ENCODE data around the gene IER3. TPM values are rescaled to one million over a fixed set of nuclear protein-coding genes. Genes with fewer than 3 reads are reported as not detected.

IER3 gene
- total and polyA plus RNA-seq, 9 of the 15 experiments (the other 6 are each of a cell fraction or from before 2014, with no cell fraction given): 1.5 to 30.0 (median 11.5) TPM

DNA sequence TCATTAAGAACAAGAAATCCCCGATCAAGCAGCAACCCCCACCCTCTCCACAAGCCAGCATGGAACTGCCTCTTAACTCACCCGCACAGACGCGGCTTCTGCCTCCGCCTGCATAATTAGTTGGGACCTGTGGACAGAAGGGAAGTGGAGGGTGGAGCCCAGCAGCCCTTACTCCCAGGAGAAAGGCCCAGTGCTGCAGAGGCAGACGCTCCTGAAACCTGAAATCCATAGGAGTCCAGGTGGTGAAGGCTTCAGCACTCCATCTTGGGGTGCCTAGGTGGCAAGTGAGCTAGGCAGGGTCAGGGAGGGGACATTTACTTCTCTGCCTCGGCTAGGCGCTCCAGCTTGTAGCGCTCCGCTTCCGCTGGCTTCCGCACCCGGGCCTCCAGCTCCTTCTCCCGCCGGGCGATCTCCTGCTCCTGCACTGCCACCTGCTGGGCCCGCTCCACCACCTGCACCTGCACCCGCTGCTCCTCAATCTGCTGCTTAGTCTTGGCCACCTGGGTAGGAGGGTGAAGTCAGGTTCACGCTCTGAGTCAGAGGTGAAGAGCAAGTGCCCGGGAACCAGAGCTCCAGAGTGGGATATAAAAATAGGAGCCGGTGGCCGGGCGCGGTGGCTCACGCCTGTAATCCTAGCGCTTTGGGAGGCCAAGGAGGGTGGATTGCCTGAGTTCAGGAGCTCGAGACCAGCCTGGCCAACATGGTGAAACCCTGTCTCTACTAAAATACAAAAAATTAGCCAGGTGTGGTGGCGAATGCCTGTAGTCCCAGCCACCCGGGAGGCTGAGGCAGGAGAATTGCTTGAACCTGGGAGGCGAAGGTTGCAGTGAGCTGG lies 13.5 kb downstream of the IER3 start (continued):
- TF ChIP-seq ZNF592 (IDR thresholded peaks at IDR 0.05): no peak
- no peak for TF ChIP-seq ZNF511 (CRISPR knock-in tag; IDR thresholded peaks at IDR 0.05)
- TF ChIP-seq ZNF24 (IDR thresholded peaks at IDR 0.05): peak; percentile 60; the same call in 1 of the 2 replicates
- TF ChIP-seq YY1 (IDR thresholded peaks at IDR 0.05; ENCODE audit: borderline replicate concordance in 1 of 3, control insufficient read depth in 1 of 3, extremely low read depth in 1 of 3, insufficient read depth in 3 of 3, insufficient read length in 1 of 3, insufficient replicate concordance in 2 of 3, low read depth in 1 of 3, low read length in 2 of 3): peak in 1 of 3 experiments; percentile 44
- TF ChIP-seq CBFA2T2 (conservative IDR thresholded peaks at IDR 0.05): peak; percentile 38
- no peak for TF ChIP-seq PTTG1 (tag; IDR thresholded peaks at IDR 0.05; ENCODE audit: low read depth)
- TF ChIP-seq RBFOX2 (IDR thresholded peaks at IDR 0.05; ENCODE audit: low read depth, low read length): peak; percentile 60
- 0 out of 2 replicates have a peak, but pooled peaks have one; percentile 26 for TF ChIP-seq SPI1 (IDR thresholded peaks at IDR 0.05; ENCODE audit: borderline replicate concordance, low read depth, low read length)
- TF ChIP-seq TCF3 (CRISPR knock-in tag; IDR thresholded peaks at IDR 0.05): peak; percentile 34; the same call in 1 of the 2 replicates
- TF ChIP-seq, protein P1, sequence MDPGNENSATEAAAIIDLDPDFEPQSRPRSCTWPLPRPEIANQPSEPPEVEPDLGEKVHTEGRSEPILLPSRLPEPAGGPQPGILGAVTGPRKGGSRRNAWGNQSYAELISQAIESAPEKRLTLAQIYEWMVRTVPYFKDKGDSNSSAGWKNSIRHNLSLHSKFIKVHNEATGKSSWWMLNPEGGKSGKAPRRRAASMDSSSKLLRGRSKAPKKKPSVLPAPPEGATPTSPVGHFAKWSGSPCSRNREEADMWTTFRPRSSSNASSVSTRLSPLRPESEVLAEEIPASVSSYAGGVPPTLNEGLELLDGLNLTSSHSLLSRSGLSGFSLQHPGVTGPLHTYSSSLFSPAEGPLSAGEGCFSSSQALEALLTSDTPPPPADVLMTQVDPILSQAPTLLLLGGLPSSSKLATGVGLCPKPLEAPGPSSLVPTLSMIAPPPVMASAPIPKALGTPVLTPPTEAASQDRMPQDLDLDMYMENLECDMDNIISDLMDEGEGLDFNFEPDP (CRISPR knock-in tag; IDR thresholded peaks at IDR 0.05): no peak
- TF ChIP-seq ZNF253 (CRISPR knock-in tag; conservative IDR thresholded peaks at IDR 0.05): no peak
- TF ChIP-seq FOSL1 (tag; conservative IDR thresholded peaks at IDR 0.05): no peak
- TF ChIP-seq SP1 (CRISPR knock-in tag; IDR thresholded peaks at IDR 0.05): peak; percentile 53; the same call in 1 of the 2 replicates
- peak; percentile 66; the same call in 1 of the 2 replicates for TF ChIP-seq KAT7 (CRISPR knock-in tag; IDR thresholded peaks at IDR 0.05; ENCODE audit: borderline replicate concordance)
- TF ChIP-seq GTF2E2 (tag; IDR thresholded peaks at IDR 0.05): no peak
- TF ChIP-seq, protein P2, sequence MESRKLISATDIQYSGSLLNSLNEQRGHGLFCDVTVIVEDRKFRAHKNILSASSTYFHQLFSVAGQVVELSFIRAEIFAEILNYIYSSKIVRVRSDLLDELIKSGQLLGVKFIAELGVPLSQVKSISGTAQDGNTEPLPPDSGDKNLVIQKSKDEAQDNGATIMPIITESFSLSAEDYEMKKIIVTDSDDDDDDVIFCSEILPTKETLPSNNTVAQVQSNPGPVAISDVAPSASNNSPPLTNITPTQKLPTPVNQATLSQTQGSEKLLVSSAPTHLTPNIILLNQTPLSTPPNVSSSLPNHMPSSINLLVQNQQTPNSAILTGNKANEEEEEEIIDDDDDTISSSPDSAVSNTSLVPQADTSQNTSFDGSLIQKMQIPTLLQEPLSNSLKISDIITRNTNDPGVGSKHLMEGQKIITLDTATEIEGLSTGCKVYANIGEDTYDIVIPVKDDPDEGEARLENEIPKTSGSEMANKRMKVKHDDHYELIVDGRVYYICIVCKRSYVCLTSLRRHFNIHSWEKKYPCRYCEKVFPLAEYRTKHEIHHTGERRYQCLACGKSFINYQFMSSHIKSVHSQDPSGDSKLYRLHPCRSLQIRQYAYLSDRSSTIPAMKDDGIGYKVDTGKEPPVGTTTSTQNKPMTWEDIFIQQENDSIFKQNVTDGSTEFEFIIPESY (CRISPR knock-in tag; IDR thresholded peaks at IDR 0.05): peak; percentile 99
